HG02981 (cell line): ENCODE measurements around the gene ATXN7L2.
A peak's percentile ranks its signal among the peaks of the same experiment; 100 is the strongest.

Experiments used
- ATAC-seq: cut with Tn5 transposase; IDR thresholded peaks from one replicate; pipeline ENCODE4 v1.9.1; 2021; ENCODE audit warnings: mild to moderate bottlenecking, moderate library complexity; ENCODE audit not compliant: unreplicated experiment

ATXN7L2 gene

GRCh38 chr1:109522026-109522425 lies 38.3 kb downstream of the ATXN7L2 start:
- ATAC-seq: no peak

GRCh38 chr1:109523706-109524105 lies 40.0 kb downstream of the ATXN7L2 start:
- ATAC-seq: no peak

- ATAC-seq: peak; percentile 53
Measured at GRCh38 chr1:109527098-109527811, 43.5 kb downstream of the ATXN7L2 start.

- ATAC-seq: no peak
Measured at GRCh38 chr1:109527846-109528695, 44.4 kb downstream of the ATXN7L2 start.

GRCh38 chr1:109528712-109529111 lies 45.0 kb downstream of the ATXN7L2 start:
- ATAC-seq: no peak

- no peak for ATAC-seq
Measured at GRCh38 chr1:109529881-109530456, 46.3 kb downstream of the ATXN7L2 start.

- ATAC-seq: no peak
Measured at GRCh38 chr1:109530457-109531087, 46.9 kb downstream of the ATXN7L2 start.

GRCh38 chr1:109531380-109531779 lies 47.7 kb downstream of the ATXN7L2 start:
- ATAC-seq: no peak

- ATAC-seq: no peak
Measured at GRCh38 chr1:109531826-109532364, 48.2 kb downstream of the ATXN7L2 start.

GRCh38 chr1:109532365-109533136 lies 48.8 kb downstream of the ATXN7L2 start:
- peak; percentile 62 for ATAC-seq

GRCh38 chr1:109534307-109534858 lies 50.7 kb downstream of the ATXN7L2 start:
- no peak for ATAC-seq

- no peak for ATAC-seq
Measured at GRCh38 chr1:109535481-109535880, 51.8 kb downstream of the ATXN7L2 start.

- ATAC-seq: no peak
Measured at GRCh38 chr1:109535971-109536491, 52.3 kb downstream of the ATXN7L2 start.

GRCh38 chr1:109537450-109538178 lies 53.9 kb downstream of the ATXN7L2 start:
- ATAC-seq: no peak

GRCh38 chr1:109538827-109539555 lies 55.3 kb downstream of the ATXN7L2 start:
- ATAC-seq: no peak

GRCh38 chr1:109539676-109540075 lies 56.0 kb downstream of the ATXN7L2 start, which contains the start of gene GPR61:
TSS of gene GPR61 (plus strand) at chr1:109539872. CDS start at chr1:109543023, 3,151 bp downstream.
- no peak for ATAC-seq

- no peak for ATAC-seq
Measured at GRCh38 chr1:109541102-109541501, 57.4 kb downstream of the ATXN7L2 start.
